Type B pancreatic cell (in vitro differentiated cells): ENCODE data around the gene OVAAL. TPM values are rescaled to one million over a fixed set of nuclear protein-coding genes. Genes with fewer than 3 reads are reported as not detected.

ENCODE experiments used
- DNase-seq: peaks from one replicate; pipeline ENCODE4 v3.0.0; 2021; ENCODE audit warnings: mixed read lengths; ENCODE audit not compliant: unreplicated experiment; ENCODE audit errors: extremely low spot score
- H3K27ac Mint-ChIP-seq: 2 replicates; pipeline ENCODE4 v1.8.0; 2021; ENCODE audit warnings: mild to moderate bottlenecking, mixed read lengths
- H3K27me3 Mint-ChIP-seq: 2 replicates; pipeline ENCODE4 v1.8.0; 2021; ENCODE audit warnings: mixed read lengths
- H3K36me3 Mint-ChIP-seq: 2 replicates; pipeline ENCODE4 v1.8.0; 2021; ENCODE audit warnings: mixed read lengths
- H3K4me1 Mint-ChIP-seq: one replicate; pipeline ENCODE4 v1.8.0; 2021; ENCODE audit warnings: mixed read lengths; ENCODE audit not compliant: unreplicated experiment
- H3K4me3 Mint-ChIP-seq: 2 replicates; pipeline ENCODE4 v1.8.0; 2021; ENCODE audit warnings: mild to moderate bottlenecking, mixed read lengths
- H3K9me3 Mint-ChIP-seq: 2 replicates; pipeline ENCODE4 v1.8.0; 2021; ENCODE audit warnings: mixed read lengths
- CTCF ChIP-seq: fragments of 200-600 bp; sonication (generic); conservative IDR thresholded peaks from 2 replicates; pipeline ENCODE4 v1.5.0; 2021; ENCODE audit warnings: antibody characterized with exemption, mild to moderate bottlenecking
- long read RNA-seq: library from polyadenylated mRNA; unstranded; transcript quantifications from one replicate; pipeline ENCODE4 v2.0.0, GENCODE V29; 2020
- total RNA-seq: library from RNA; stranded (reverse); gene quantifications from 2 replicates; pipeline ENCODE4 v1.2.1, GENCODE V29; 2021; ENCODE audit warnings: low replicate concordance

OVAAL gene
- total RNA-seq: not detected in 2 replicates
- long read RNA-seq: 0 reads

GRCh38 chr1:180558664-180559063, at the start of gene OVAAL:
OVAAL (plus strand) TSS chr1:180558964.
- TF ChIP-seq CTCF: no peak
- Mint-ChIP-seq H3K4me3 (no peak within 1 kb of the TSS), H3K4me1 (peaks cover 6% of the 10 kb centered on the region), H3K27me3 (no peaks in the 10 kb centered on the region), H3K27ac (no peak within 1 kb of the TSS), H3K36me3 (no peaks in the 10 kb centered on the region), H3K9me3 (peaks cover 10% of the 10 kb centered on the region)
- no peak for DNase-seq

- H3K4me3 Mint-ChIP-seq: no peak overlapping the region
- H3K27ac Mint-ChIP-seq: no peak overlapping the region
- no peaks in the 10 kb centered on the region for H3K36me3 Mint-ChIP-seq
- peaks cover 6% of the 10 kb centered on the region for H3K4me1 Mint-ChIP-seq
- no peaks in the 10 kb centered on the region for H3K9me3 Mint-ChIP-seq
- no peak for DNase-seq
- TF ChIP-seq CTCF: no peak
- no peaks in the 10 kb centered on the region for H3K27me3 Mint-ChIP-seq
These were observed 47.9 kb upstream of the OVAAL start for GRCh38 chr1:180510882-180511281.

- no peak for DNase-seq
- H3K4me1 Mint-ChIP-seq: peaks cover 7% of the 10 kb centered on the region
- H3K9me3 Mint-ChIP-seq: no peaks in the 10 kb centered on the region
- no peaks in the 10 kb centered on the region for H3K36me3 Mint-ChIP-seq
- TF ChIP-seq CTCF: no peak
- H3K27me3 Mint-ChIP-seq: no peaks in the 10 kb centered on the region
- no peak overlapping the region for H3K4me3 Mint-ChIP-seq
- H3K27ac Mint-ChIP-seq: no peak overlapping the region
These were observed 45.2 kb upstream of the OVAAL start for GRCh38 chr1:180513531-180513930.

GRCh38 chr1:180515364-180515763, 43.4 kb upstream of the OVAAL start:
- Mint-ChIP-seq H3K4me3 (no peak overlapping the region), H3K27me3 (no peaks in the 10 kb centered on the region), H3K27ac (peak overlapping the region; percentile 79), H3K4me1 (peaks cover 16% of the 10 kb centered on the region), H3K9me3 (no peaks in the 10 kb centered on the region), H3K36me3 (no peaks in the 10 kb centered on the region)
- no peak for DNase-seq
- no peak for TF ChIP-seq CTCF

- no peaks in the 10 kb centered on the region for H3K36me3 Mint-ChIP-seq
- H3K4me1 Mint-ChIP-seq: peaks cover 16% of the 10 kb centered on the region
- H3K27me3 Mint-ChIP-seq: no peaks in the 10 kb centered on the region
- peak; percentile 96 for TF ChIP-seq CTCF
- peak overlapping the region; percentile 79 for H3K27ac Mint-ChIP-seq
- H3K4me3 Mint-ChIP-seq: peak overlapping the region; percentile 55
- no peaks in the 10 kb centered on the region for H3K9me3 Mint-ChIP-seq
- DNase-seq: no peak
These were observed 42.8 kb upstream of the OVAAL start for GRCh38 chr1:180515857-180516388.

- H3K36me3 Mint-ChIP-seq: no peaks in the 10 kb centered on the region
- TF ChIP-seq CTCF: no peak
- no peak for DNase-seq
- H3K9me3 Mint-ChIP-seq: no peaks in the 10 kb centered on the region
- H3K4me3 Mint-ChIP-seq: no peak overlapping the region
- no peak overlapping the region for H3K27ac Mint-ChIP-seq
- H3K27me3 Mint-ChIP-seq: no peaks in the 10 kb centered on the region
- peaks cover 37% of the 10 kb centered on the region for H3K4me1 Mint-ChIP-seq
These were observed 38.9 kb upstream of the OVAAL start for GRCh38 chr1:180519846-180520245.
